ENCODE data around the gene KCNA1. TPM values are rescaled to one million over a fixed set of nuclear protein-coding genes. Genes with fewer than 3 reads are reported as not detected.

The KCNA1 gene
- total RNA-seq, 1 experiment from 2014 or later = not detected

DNA sequence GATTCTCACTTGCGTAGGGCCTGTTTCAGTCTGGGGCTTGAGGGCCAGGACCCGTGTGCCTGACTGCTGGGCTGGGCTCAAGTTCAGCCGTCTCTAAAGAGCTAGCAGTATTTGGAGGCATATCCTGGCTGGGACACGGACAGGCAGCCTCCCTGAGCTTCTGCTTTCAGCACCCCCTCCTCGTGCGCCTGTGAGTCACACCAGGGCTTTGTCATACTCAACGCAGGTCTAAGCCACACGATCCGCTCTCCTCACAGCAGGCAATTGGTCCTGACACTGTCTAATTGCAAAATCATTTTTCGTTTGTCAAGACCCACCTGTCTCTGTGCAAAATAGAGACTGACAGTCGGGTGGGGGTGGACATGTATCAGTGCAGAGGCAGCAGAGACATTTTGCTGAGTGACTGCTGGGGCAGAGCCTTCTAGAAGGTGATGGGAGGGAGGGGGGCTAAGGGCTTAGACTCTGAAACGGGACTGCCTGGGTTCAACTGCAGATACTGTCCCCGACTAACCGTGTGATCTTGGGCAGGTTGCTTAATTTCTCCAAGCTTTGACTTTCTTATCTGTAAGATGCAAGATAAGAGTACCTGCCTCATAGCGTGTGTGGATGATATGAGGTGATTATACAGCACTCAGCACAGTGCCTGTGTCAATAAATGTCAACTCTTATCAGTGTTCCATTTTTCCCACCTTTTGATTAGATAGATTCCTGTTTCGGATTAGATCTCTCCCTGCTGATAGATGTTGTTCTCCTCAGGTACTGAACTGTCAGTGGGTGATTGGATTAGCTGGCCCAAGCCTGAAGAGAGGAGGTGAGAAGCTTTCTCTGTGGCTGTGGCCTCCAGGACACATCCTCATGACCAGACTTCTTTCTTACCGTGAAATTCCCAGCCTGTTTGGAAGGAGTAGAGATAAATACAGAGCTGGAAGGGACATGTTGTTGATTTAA is 53.1 kb downstream of the KCNA1 start:
- H2AFZ ChIP-seq (ENCODE audit: low read length) = no peak overlapping the region
- BruUV-seq (replicated peaks) = no TSS peak
- H3K4me1 ChIP-seq (ENCODE audit: insufficient read depth, low read length) = no peaks in the 10 kb centered on the region
- H3K79me2 ChIP-seq (ENCODE audit: low read length) = no peaks in the 10 kb centered on the region
- H3K27ac ChIP-seq (ENCODE audit: low read length) = no peak overlapping the region
- TF ChIP-seq EZH2phosphoT487 (IDR thresholded peaks at IDR 0.05; ENCODE audit: borderline replicate concordance, low read length) (no peak), EZH2 (IDR thresholded peaks at IDR 0.05; ENCODE audit: low read length, unreplicated experiment) (no peak)
- TF ChIP-seq, protein P1, sequence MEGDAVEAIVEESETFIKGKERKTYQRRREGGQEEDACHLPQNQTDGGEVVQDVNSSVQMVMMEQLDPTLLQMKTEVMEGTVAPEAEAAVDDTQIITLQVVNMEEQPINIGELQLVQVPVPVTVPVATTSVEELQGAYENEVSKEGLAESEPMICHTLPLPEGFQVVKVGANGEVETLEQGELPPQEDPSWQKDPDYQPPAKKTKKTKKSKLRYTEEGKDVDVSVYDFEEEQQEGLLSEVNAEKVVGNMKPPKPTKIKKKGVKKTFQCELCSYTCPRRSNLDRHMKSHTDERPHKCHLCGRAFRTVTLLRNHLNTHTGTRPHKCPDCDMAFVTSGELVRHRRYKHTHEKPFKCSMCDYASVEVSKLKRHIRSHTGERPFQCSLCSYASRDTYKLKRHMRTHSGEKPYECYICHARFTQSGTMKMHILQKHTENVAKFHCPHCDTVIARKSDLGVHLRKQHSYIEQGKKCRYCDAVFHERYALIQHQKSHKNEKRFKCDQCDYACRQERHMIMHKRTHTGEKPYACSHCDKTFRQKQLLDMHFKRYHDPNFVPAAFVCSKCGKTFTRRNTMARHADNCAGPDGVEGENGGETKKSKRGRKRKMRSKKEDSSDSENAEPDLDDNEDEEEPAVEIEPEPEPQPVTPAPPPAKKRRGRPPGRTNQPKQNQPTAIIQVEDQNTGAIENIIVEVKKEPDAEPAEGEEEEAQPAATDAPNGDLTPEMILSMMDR (conservative IDR thresholded peaks at IDR 0.05; ENCODE audit: low read depth, low read length) = no peak
- intact Hi-C loops (cut with micrococcal nuclease) = no loop called here
- no peak overlapping the region for H3K9ac ChIP-seq (ENCODE audit: low read length)
- H3K9me2 ChIP-seq (replicated peaks; ENCODE audit: low read length) = no peaks in the 10 kb centered on the region
- peak; percentile 24 for DNase-seq
- no peaks in the 10 kb centered on the region for H4K20me1 ChIP-seq (ENCODE audit: low read length)
- H3K4me2 ChIP-seq (ENCODE audit: low read length) = no peak overlapping the region
- no peaks in the 10 kb centered on the region for H3K36me3 ChIP-seq (ENCODE audit: low read depth, low read length)
- ATAC-seq = no peak
- no peak overlapping the region for H3K4me3 ChIP-seq (ENCODE audit: low read length)
- CTCF ChIA-PET = no interaction called here
- H3K27me3 ChIP-seq (ENCODE audit: low read length) = peaks cover 18% of the 10 kb centered on the region; the same call in 1 of the 2 replicates
- H3K9me3 ChIP-seq (ENCODE audit: low read length) = no peaks in the 10 kb centered on the region
- H3F3A ChIP-seq (ENCODE audit: low read length, unreplicated experiment) = no peaks in the 10 kb centered on the region
- POLR2A ChIA-PET (ENCODE audit: unreplicated experiment) = no interaction called here

Other genes with a start within 250 kb of the KCNA1 start
- not detected in 2 replicates for gene GALNT8, start 189.5 kb upstream of the KCNA1 start, total RNA-seq (2014; rRNA removed)
- not detected in 2 replicates for gene KCNA5, start 134.0 kb downstream of the KCNA1 start, total RNA-seq (2014; rRNA removed)

Data from PC-3 (cell line).